NCI-H2227 treated with DMSO at 0.1 percent for 48 hours (cell line): Measurements from ENCODE around the gene DOK1.

ENCODE experiments used
- DNase-seq: peaks from one replicate; lab custom pipeline; 2025; lab: John Stamatoyannopoulos, UW

The DOK1 gene

GRCh38 chr2:74525717-74526648, 28.5 kb upstream of the DOK1 start, which contains the start of gene DQX1:
Gene DQX1, minus strand, starts transcription at chr2:74526231. Its CDS starts 502 bp downstream, at chr2:74525729.
- peak; percentile 27 for DNase-seq

- no peak for DNase-seq
Observed at GRCh38 chr2:74526649-74527230, 27.8 kb upstream of the DOK1 start.

- no peak for DNase-seq
Observed at GRCh38 chr2:74527741-74528140, 26.8 kb upstream of the DOK1 start.

- no peak for DNase-seq
Observed at GRCh38 chr2:74528600-74529356, 25.7 kb upstream of the DOK1 start.

- peak; percentile 97 for DNase-seq
Observed at GRCh38 chr2:74529357-74530238, 24.9 kb upstream of the DOK1 start, which contains the start of the genes AUP1 and HTRA2. Gene AUP1, minus strand, starts transcription at chr2:74529706. Its CDS starts 77 bp downstream, at chr2:74529629. Gene HTRA2, plus strand, starts transcription at chr2:74529933. Its CDS starts 74 bp downstream, at chr2:74530007.

GRCh38 chr2:74530239-74531187, 24.0 kb upstream of the DOK1 start:
- DNase-seq, result peak; percentile 15

- no peak for DNase-seq
Observed at GRCh38 chr2:74531666-74532065, 22.9 kb upstream of the DOK1 start.

- peak; percentile 40 for DNase-seq
Observed at GRCh38 chr2:74532222-74532621, 22.3 kb upstream of the DOK1 start.

GRCh38 chr2:74533464-74533863, 21.1 kb upstream of the DOK1 start:
- no peak for DNase-seq

GRCh38 chr2:74534411-74534810, 20.1 kb upstream of the DOK1 start:
- DNase-seq, result no peak

- no peak for DNase-seq
Observed at GRCh38 chr2:74535440-74535965, 19.0 kb upstream of the DOK1 start.

- no peak for DNase-seq
Observed at GRCh38 chr2:74536166-74536950, 18.2 kb upstream of the DOK1 start.

GRCh38 chr2:74537140-74537539, 17.4 kb upstream of the DOK1 start:
- DNase-seq, result no peak

- no peak for DNase-seq
Observed at GRCh38 chr2:74538881-74539339, 15.6 kb upstream of the DOK1 start.

- DNase-seq, result no peak
Observed at GRCh38 chr2:74540291-74540690, 14.2 kb upstream of the DOK1 start.

GRCh38 chr2:74542978-74543377, 11.5 kb upstream of the DOK1 start:
- no peak for DNase-seq

GRCh38 chr2:74544634-74545033, 9.9 kb upstream of the DOK1 start:
- no peak for DNase-seq

- DNase-seq, result no peak
Observed at GRCh38 chr2:74546004-74546403, 8.5 kb upstream of the DOK1 start.
